Loucy (cell line): ENCODE data around the gene RPL37A.

Experiments
- H2AFZ ChIP-seq: fragments of 200-600 bp; sonication (generic); 2 replicates; pipeline ENCODE4 v1.6.0; 2016; ENCODE audit warnings: antibody characterized with exemption, mild to moderate bottlenecking, low read length, moderate library complexity
- H3F3A ChIP-seq: fragments of 200-600 bp; 2 replicates; pipeline ENCODE4 v1.6.0; 2016; ENCODE audit warnings: antibody characterized with exemption, low read depth, mild to moderate bottlenecking
- H3K27me3 ChIP-seq: fragments of 200-600 bp; sonication (generic); 2 replicates; pipeline ENCODE4 v1.6.1; 2014; ENCODE audit warnings: low read length, mild to moderate bottlenecking; ENCODE audit not compliant: insufficient read depth, poor library complexity, severe bottlenecking
- H3K36me3 ChIP-seq: fragments of 200-600 bp; sonication (generic); 2 replicates; pipeline ENCODE4 v1.6.1; 2016; ENCODE audit warnings: low read length; ENCODE audit not compliant: insufficient read depth
- H3K4me1 ChIP-seq: fragments of 200-600 bp; sonication (generic); 2 replicates; pipeline ENCODE4 v1.5.1; 2014; ENCODE audit warnings: low read length, mild to moderate bottlenecking; ENCODE audit not compliant: insufficient read depth, poor library complexity, severe bottlenecking
- H3K4me2 ChIP-seq: fragments of 200-600 bp; sonication (generic); 2 replicates; pipeline ENCODE4 v1.6.0; 2014; ENCODE audit warnings: antibody characterized with exemption, low read length, low read depth, mild to moderate bottlenecking; ENCODE audit not compliant: poor library complexity, severe bottlenecking
- H3K4me3 ChIP-seq: fragments of 200-600 bp; sonication (generic); 2 replicates; pipeline ENCODE4 v1.5.1; 2014; ENCODE audit warnings: low read length, mild to moderate bottlenecking, mixed read lengths; ENCODE audit not compliant: poor library complexity, severe bottlenecking
- H3K79me2 ChIP-seq: fragments of 200-600 bp; sonication (generic); 2 replicates; pipeline ENCODE4 v1.6.1; 2014; ENCODE audit warnings: low read length; ENCODE audit not compliant: insufficient read depth
- H3K9ac ChIP-seq: fragments of 200-600 bp; sonication (generic); 2 replicates; pipeline ENCODE4 v1.6.0; 2014; ENCODE audit warnings: mild to moderate bottlenecking, low read depth, low read length, moderate library complexity; ENCODE audit not compliant: poor library complexity, severe bottlenecking
- H3K9me2 ChIP-seq: fragments of 200-600 bp; sonication (generic); replicated peaks from 2 replicates; pipeline ENCODE4 v1.6.1; 2016; ENCODE audit warnings: low read depth, low read length, mixed read lengths
- H3K9me3 ChIP-seq: fragments of 200-600 bp; sonication (generic); 2 replicates; pipeline ENCODE4 v1.6.1; 2014; ENCODE audit warnings: mild to moderate bottlenecking, antibody characterized with exemption, low read length, low read depth; ENCODE audit not compliant: insufficient read depth
- H4K20me1 ChIP-seq: fragments of 200-600 bp; sonication (generic); 2 replicates; pipeline ENCODE4 v1.6.0; 2014; ENCODE audit warnings: antibody characterized with exemption, low read length, mild to moderate bottlenecking; ENCODE audit not compliant: insufficient read depth, poor library complexity, severe bottlenecking
- EZH2phosphoT487 ChIP-seq: fragments of 200-600 bp; IDR thresholded peaks from 2 replicates; pipeline ENCODE4 v1.6.1; 2018; ENCODE audit warnings: antibody characterized with exemption, mild to moderate bottlenecking, moderate library complexity, borderline replicate concordance
- TF ChIP-seq, protein P1 (sequence below): fragments of 200-600 bp; sonication (generic); conservative IDR thresholded peaks from 2 replicates; pipeline ENCODE4 v1.5.1; 2014; ENCODE audit warnings: mild to moderate bottlenecking, antibody characterized with exemption, low read length

Gene RPL37A

DNA sequence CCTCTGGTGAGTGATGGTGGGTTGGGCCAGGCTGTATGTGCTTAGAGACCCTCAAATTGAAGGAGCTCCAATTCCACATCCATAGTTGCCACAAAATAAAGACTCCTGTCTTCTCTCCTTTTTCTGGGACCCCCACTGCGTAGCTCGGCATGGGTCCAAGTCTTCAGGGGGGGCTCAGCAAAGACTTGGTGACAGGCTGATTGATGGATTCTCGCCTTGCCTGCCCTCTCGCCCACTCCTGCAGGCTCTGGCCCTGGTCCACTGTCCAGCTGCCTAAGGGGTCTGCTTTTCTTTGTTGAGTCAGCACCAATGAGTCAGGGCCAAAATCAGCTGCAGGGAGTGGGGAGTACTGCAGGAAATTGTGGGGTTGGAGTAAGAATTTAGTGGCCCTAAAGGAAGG is 21.5 kb downstream of the RPL37A start:
- Histone ChIP-seq H3K4me2 (no peak overlapping the region), H3K4me3 (no peak overlapping the region), H3K36me3 (no peaks in the 10 kb centered on the region), H2AFZ (no peak overlapping the region), H3K9me3 (no peaks in the 10 kb centered on the region), H3K9ac (no peak overlapping the region), H3K4me1 (no peaks in the 10 kb centered on the region), H4K20me1 (no peaks in the 10 kb centered on the region), H3F3A (no peaks in the 10 kb centered on the region), H3K27me3 (no peaks in the 10 kb centered on the region), H3K79me2 (no peaks in the 10 kb centered on the region), H3K9me2 (no peaks in the 10 kb centered on the region)
- TF ChIP-seq EZH2phosphoT487: no peak
- TF ChIP-seq, protein P1, sequence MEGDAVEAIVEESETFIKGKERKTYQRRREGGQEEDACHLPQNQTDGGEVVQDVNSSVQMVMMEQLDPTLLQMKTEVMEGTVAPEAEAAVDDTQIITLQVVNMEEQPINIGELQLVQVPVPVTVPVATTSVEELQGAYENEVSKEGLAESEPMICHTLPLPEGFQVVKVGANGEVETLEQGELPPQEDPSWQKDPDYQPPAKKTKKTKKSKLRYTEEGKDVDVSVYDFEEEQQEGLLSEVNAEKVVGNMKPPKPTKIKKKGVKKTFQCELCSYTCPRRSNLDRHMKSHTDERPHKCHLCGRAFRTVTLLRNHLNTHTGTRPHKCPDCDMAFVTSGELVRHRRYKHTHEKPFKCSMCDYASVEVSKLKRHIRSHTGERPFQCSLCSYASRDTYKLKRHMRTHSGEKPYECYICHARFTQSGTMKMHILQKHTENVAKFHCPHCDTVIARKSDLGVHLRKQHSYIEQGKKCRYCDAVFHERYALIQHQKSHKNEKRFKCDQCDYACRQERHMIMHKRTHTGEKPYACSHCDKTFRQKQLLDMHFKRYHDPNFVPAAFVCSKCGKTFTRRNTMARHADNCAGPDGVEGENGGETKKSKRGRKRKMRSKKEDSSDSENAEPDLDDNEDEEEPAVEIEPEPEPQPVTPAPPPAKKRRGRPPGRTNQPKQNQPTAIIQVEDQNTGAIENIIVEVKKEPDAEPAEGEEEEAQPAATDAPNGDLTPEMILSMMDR: no peak

DNA sequence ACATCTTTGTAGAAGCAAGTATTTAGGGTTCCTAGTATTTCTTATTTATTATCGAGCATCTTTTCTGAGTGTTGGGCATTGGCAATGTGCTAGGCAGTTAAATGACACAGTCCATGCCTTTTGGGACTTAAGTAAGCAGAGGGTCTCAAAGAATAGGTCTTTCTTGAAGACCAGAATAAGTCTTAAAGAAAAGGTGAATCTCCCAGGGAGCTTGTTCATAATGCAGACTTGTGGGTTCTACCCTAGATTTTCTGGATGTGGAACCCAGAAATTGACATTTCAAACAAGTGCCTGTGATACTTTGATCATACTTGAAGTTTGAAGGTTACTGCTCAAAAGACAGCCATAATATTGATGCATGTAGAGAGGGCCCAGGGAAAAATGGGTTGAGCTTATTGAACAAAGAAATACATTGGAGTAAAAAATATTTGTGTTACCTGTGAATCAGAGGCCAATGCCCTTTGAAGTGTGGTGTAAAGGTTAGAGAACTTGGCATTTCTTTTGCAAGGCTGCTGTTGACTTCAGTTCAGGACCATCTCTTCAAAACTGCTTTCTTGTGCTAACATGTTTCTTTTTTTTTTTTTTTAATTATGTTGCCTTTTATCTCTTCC is 24.4 kb downstream of the RPL37A start:
- H3K79me2 ChIP-seq: no peaks in the 10 kb centered on the region
- no peak overlapping the region for H3K4me3 ChIP-seq
- H4K20me1 ChIP-seq: no peaks in the 10 kb centered on the region
- H3K9me2 ChIP-seq: no peaks in the 10 kb centered on the region
- H3K9me3 ChIP-seq: no peaks in the 10 kb centered on the region
- H3K9ac ChIP-seq: no peak overlapping the region
- H2AFZ ChIP-seq: no peak overlapping the region
- H3K4me1 ChIP-seq: no peaks in the 10 kb centered on the region
- no peaks in the 10 kb centered on the region for H3K27me3 ChIP-seq
- no peaks in the 10 kb centered on the region for H3F3A ChIP-seq
- TF ChIP-seq, protein P1: no peak
- TF ChIP-seq EZH2phosphoT487: no peak
- no peak overlapping the region for H3K4me2 ChIP-seq
- H3K36me3 ChIP-seq: no peaks in the 10 kb centered on the region

DNA sequence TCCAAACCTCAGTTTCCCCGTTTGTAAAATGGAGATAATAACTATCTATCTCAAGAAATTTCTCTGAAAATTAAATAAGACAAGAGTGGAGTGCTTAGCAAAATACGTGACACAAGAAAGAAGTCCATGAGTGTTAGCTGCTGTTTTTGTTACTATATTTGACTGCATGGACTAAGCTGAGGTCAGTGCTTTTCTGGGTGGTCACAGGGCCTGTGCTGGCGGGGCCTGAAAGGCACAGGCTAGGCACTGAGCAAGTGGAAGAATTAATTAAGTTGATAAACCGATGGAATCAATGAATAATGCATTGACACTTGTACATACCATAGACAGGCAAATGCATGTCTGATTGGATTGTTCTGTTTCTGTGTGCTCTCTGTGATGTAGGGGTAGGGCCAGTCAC is 27.3 kb downstream of the RPL37A start:
- H3K36me3 ChIP-seq: no peaks in the 10 kb centered on the region
- no peak overlapping the region for H3K9ac ChIP-seq
- no peak overlapping the region for H3K4me3 ChIP-seq
- no peaks in the 10 kb centered on the region for H3K79me2 ChIP-seq
- no peaks in the 10 kb centered on the region for H3K9me2 ChIP-seq
- no peaks in the 10 kb centered on the region for H4K20me1 ChIP-seq
- H3K9me3 ChIP-seq: no peaks in the 10 kb centered on the region
- no peaks in the 10 kb centered on the region for H3K4me1 ChIP-seq
- H3K4me2 ChIP-seq: no peak overlapping the region
- TF ChIP-seq, protein P1: no peak
- TF ChIP-seq EZH2phosphoT487: no peak
- no peaks in the 10 kb centered on the region for H3K27me3 ChIP-seq
- no peaks in the 10 kb centered on the region for H3F3A ChIP-seq
- no peak overlapping the region for H2AFZ ChIP-seq
